Nephron progenitor cell (in vitro differentiated cells): ENCODE data around the gene TNN.

Source experiments
- DNase-seq: peaks from one replicate; pipeline ENCODE4 v3.0.0; 2021
- H3K27ac Mint-ChIP-seq: 2 replicates; pipeline ENCODE4 v1.8.0; 2021; ENCODE audit warnings: mild to moderate bottlenecking, moderate library complexity, mixed read lengths
- H3K27me3 Mint-ChIP-seq: 2 replicates; pipeline ENCODE4 v1.8.0; 2021; ENCODE audit warnings: mild to moderate bottlenecking, low read depth, mixed read lengths; ENCODE audit not compliant: poor library complexity
- H3K36me3 Mint-ChIP-seq: 2 replicates; pipeline ENCODE4 v1.8.0; 2021; ENCODE audit warnings: low read depth, mixed read lengths
- H3K4me1 Mint-ChIP-seq: 2 replicates; pipeline ENCODE4 v1.8.0; 2021; ENCODE audit warnings: mixed read lengths
- H3K4me3 Mint-ChIP-seq: 2 replicates; pipeline ENCODE4 v1.8.0; 2021; ENCODE audit warnings: mild to moderate bottlenecking, moderate library complexity, mixed read lengths
- H3K9me3 Mint-ChIP-seq: 2 replicates; pipeline ENCODE4 v1.8.0; 2021; ENCODE audit warnings: mild to moderate bottlenecking, moderate library complexity, mixed read lengths
- CTCF ChIP-seq: fragments of 200-600 bp; sonication (generic); IDR thresholded peaks from 2 replicates; pipeline ENCODE4 v1.5.0; 2021; ENCODE audit warnings: antibody characterized with exemption

Gene TNN

GRCh38 chr1:175136246-175136645 lies 68.6 kb downstream of the TNN start:
- peaks cover 7% of the 10 kb centered on the region for H3K27me3 Mint-ChIP-seq
- no peak for TF ChIP-seq CTCF
- H3K36me3 Mint-ChIP-seq: no peaks in the 10 kb centered on the region
- no peaks in the 10 kb centered on the region for H3K9me3 Mint-ChIP-seq
- H3K27ac Mint-ChIP-seq: no peak overlapping the region
- H3K4me1 Mint-ChIP-seq: no peaks in the 10 kb centered on the region
- no peak overlapping the region for H3K4me3 Mint-ChIP-seq
- DNase-seq: no peak

GRCh38 chr1:175137369-175137768 lies 69.7 kb downstream of the TNN start:
- TF ChIP-seq CTCF: no peak
- Mint-ChIP-seq H3K4me1 (no peaks in the 10 kb centered on the region), H3K4me3 (no peak overlapping the region), H3K27ac (no peak overlapping the region), H3K36me3 (no peaks in the 10 kb centered on the region), H3K9me3 (no peaks in the 10 kb centered on the region), H3K27me3 (peaks cover 7% of the 10 kb centered on the region)
- DNase-seq: no peak

- Mint-ChIP-seq H3K9me3 (no peaks in the 10 kb centered on the region), H3K36me3 (no peaks in the 10 kb centered on the region), H3K4me1 (no peaks in the 10 kb centered on the region), H3K27me3 (peaks cover 7% of the 10 kb centered on the region), H3K4me3 (no peak overlapping the region), H3K27ac (no peak overlapping the region)
- no peak for TF ChIP-seq CTCF
- no peak for DNase-seq
Measured at GRCh38 chr1:175138579-175138978, 70.9 kb downstream of the TNN start.

GRCh38 chr1:175145899-175146528 lies 78.4 kb downstream of the TNN start:
- DNase-seq: no peak
- peaks cover 4% of the 10 kb centered on the region for H3K9me3 Mint-ChIP-seq
- peaks cover 12% of the 10 kb centered on the region for H3K4me1 Mint-ChIP-seq
- TF ChIP-seq CTCF: no peak
- H3K4me3 Mint-ChIP-seq: no peak overlapping the region
- peaks cover 44% of the 10 kb centered on the region for H3K27me3 Mint-ChIP-seq
- no peak overlapping the region for H3K27ac Mint-ChIP-seq
- H3K36me3 Mint-ChIP-seq: no peaks in the 10 kb centered on the region

- DNase-seq: peak; percentile 86
- Mint-ChIP-seq H3K27me3 (peaks cover 51% of the 10 kb centered on the region), H3K36me3 (no peaks in the 10 kb centered on the region), H3K27ac (no peak overlapping the region), H3K4me1 (peaks cover 12% of the 10 kb centered on the region), H3K4me3 (peak overlapping the region; percentile 26), H3K9me3 (peaks cover 4% of the 10 kb centered on the region)
- TF ChIP-seq CTCF: peak; percentile 75
Measured at GRCh38 chr1:175146529-175147213, 79.0 kb downstream of the TNN start.

- TF ChIP-seq CTCF: no peak
- Mint-ChIP-seq H3K4me1 (peaks cover 12% of the 10 kb centered on the region), H3K36me3 (no peaks in the 10 kb centered on the region), H3K27me3 (peaks cover 60% of the 10 kb centered on the region), H3K9me3 (peaks cover 4% of the 10 kb centered on the region), H3K4me3 (no peak overlapping the region), H3K27ac (no peak overlapping the region)
- no peak for DNase-seq
Measured at GRCh38 chr1:175147569-175147968, 79.9 kb downstream of the TNN start.
